ENCODE results near the gene NOLC1.

The NOLC1 gene

DNA sequence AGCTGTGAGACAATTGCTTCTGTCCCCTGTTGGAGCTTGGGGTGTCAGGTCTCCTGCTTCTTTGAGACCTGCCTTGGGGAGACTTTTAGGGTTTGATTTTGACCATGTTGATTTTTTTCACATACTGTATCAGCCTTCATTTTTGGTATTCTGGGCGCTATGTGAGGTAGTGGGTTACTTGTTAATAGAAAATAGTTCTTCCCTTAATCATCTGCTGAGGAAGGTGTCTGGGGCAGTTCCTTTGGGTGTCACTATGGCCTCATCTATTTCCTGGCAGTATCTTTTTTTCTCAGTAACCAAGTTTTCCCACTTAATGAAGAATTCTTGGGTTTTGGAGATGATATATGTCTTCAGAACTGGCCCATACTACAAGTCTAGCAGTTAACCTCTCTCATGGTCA lies 4.6 kb upstream of the NOLC1 start:
- Histone ChIP-seq H3K36me3 (ENCODE audit: insufficient read depth, low read length) (peaks cover 71% of the 10 kb centered on the region), H3K9ac (ENCODE audit: low read depth, low read length) (no peak overlapping the region), H3K4me3 (ENCODE audit: low read length) (no peak overlapping the region)

DNA sequence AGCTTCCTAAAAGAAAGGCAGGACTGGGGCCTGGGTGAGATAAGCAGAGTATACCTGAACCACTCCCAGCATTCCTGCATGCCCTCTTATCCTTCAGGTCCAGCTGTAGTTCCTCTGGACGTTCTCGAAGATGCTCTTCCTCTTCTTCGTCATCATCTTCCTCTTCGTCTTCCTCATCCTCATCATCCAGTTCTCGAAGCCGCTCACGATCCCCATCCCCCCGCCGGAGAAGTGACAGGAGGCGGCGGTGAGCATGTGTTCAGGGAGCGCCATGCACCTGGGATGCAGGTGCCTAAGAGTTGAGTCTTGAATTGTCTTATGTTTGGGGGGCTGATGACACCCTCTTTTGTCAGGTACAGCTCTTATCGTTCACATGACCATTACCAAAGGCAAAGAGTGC lies 3.9 kb upstream of the NOLC1 start:
- H3K4me3 ChIP-seq (ENCODE audit: low read length) = no peak overlapping the region
- H3K36me3 ChIP-seq (ENCODE audit: insufficient read depth, low read length) = peaks cover 65% of the 10 kb centered on the region
- no peak overlapping the region for H3K4me2 ChIP-seq (ENCODE audit: low read length)
- H3K9ac ChIP-seq (ENCODE audit: low read depth, low read length) = no peak overlapping the region
- peaks cover 13% of the 10 kb centered on the region for H3K4me1 ChIP-seq (ENCODE audit: control insufficient read depth, insufficient read depth, low read length)
- no peaks in the 10 kb centered on the region for H3K9me3 ChIP-seq (replicated peaks; ENCODE audit: low read length)
- no peaks in the 10 kb centered on the region for H3K27me3 ChIP-seq (ENCODE audit: control insufficient read depth, insufficient read depth, low read length)

More for the DNA sequence above, 4.6 kb upstream of the NOLC1 start:
- H3K9me3 ChIP-seq (replicated peaks; ENCODE audit: low read length) = no peaks in the 10 kb centered on the region
- H3K27me3 ChIP-seq (ENCODE audit: control insufficient read depth, insufficient read depth, low read length) = no peaks in the 10 kb centered on the region
- H3K4me2 ChIP-seq (ENCODE audit: low read length) = no peak overlapping the region
- H3K4me1 ChIP-seq (ENCODE audit: control insufficient read depth, insufficient read depth, low read length) = peaks cover 11% of the 10 kb centered on the region

DNA sequence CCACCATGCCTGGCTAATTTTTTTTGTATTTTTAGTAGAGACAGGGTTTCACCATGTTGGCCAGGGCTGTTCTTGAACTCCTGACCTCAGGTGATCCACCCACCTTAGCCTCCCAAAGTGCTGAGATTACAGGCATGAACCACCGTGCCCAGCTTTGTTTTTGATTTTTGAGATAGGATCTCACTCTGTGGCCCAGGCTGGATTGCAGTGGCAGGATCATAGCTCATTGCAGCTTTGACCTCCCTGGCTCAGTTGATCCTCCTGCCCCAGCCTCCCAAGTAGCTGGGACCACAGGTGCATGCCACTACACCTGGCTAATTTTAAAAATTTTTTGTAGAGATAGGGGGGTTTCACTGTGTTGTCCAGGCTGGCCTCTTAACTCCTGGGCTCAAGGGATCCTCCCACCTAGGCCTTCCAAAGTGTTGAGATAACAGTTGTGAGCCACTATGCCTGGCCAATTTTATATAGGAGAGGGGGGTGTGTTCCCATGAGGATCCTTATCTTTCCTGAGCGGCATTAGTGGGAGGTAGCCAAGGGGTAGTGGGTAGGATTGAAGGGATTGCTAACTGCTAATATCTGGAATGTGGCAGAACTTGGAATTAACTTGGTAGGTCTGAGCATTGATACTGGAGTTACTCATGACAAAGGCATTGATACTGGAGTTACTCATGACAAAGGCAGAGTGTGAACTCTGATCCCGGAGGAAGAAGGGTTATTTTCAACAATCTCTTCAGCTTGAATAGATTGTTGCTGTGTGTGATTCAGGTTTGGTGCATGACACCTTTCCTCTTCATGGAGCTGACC lies 1.0 kb upstream of the NOLC1 start:
- H3K36me3 ChIP-seq (ENCODE audit: insufficient read depth, low read length) = peaks cover 50% of the 10 kb centered on the region
- peak overlapping the region; percentile 72 for H3K9ac ChIP-seq (ENCODE audit: low read depth, low read length)
- peaks cover 16% of the 10 kb centered on the region for H3K4me1 ChIP-seq (ENCODE audit: control insufficient read depth, insufficient read depth, low read length)
- peak overlapping the region; percentile 94 for H3K4me3 ChIP-seq (ENCODE audit: low read length)
- no peaks in the 10 kb centered on the region for H3K27me3 ChIP-seq (ENCODE audit: control insufficient read depth, insufficient read depth, low read length)
- H3K4me2 ChIP-seq (ENCODE audit: low read length) = peak overlapping the region; percentile 96
- H3K9me3 ChIP-seq (replicated peaks; ENCODE audit: low read length) = no peaks in the 10 kb centered on the region

DNA sequence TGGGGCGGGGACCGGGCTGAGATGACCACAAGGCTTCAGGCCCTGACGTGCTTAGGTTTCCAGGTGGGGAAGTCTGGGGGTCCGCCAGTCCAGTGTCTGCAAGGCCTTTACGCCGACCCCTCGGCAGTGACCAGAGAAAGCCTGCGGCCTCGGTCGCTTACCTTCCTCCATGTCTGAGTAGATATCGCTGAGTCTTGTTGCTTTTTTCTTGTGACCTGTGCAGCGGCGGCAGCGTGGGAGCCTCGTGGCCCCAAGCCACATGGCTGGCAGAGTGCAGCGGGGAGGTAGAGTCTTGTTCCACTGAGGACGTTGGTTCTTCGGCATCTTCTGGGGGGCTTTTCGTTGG lies 329 bp downstream of the NOLC1 start:
- H3K4me2 ChIP-seq (ENCODE audit: low read length) = peak overlapping the region; percentile 96
- H3K4me1 ChIP-seq (ENCODE audit: control insufficient read depth, insufficient read depth, low read length) = peaks cover 16% of the 10 kb centered on the region
- H3K36me3 ChIP-seq (ENCODE audit: insufficient read depth, low read length) = peaks cover 46% of the 10 kb centered on the region
- no peaks in the 10 kb centered on the region for H3K9me3 ChIP-seq (replicated peaks; ENCODE audit: low read length)
- H3K4me3 ChIP-seq (ENCODE audit: low read length) = peak overlapping the region; percentile 94
- H3K9ac ChIP-seq (ENCODE audit: low read depth, low read length) = peak overlapping the region; percentile 95
- H3K27me3 ChIP-seq (ENCODE audit: control insufficient read depth, insufficient read depth, low read length) = no peaks in the 10 kb centered on the region

DNA sequence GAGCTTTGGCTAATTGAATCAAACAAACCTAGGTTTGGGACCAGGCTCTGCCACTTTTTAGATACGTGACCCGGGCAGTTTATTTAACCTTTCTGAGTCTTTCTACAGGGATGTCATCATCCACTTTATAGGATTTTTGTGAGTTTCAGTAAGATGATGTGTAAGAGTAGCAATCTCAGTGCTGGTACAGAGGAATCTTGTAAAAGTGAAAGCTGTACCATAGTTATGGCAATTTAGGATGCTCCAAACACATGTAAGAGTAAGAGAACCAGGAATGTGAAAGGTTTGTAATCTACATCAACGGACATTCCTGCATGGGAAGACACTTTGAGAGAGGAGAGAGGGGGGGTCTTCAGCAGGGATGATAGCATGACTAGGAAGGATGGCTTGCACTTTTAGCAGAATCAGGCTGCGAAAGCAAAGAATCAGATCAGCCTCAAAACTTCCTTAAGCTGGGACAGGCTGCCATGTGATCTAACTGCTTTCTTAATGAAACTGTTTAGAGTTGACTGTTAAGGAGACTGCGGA lies 968 bp downstream of the NOLC1 start:
- peak overlapping the region; percentile 95 for H3K9ac ChIP-seq (ENCODE audit: low read depth, low read length)
- H3K4me1 ChIP-seq (ENCODE audit: control insufficient read depth, insufficient read depth, low read length) = peaks cover 16% of the 10 kb centered on the region
- peaks cover 46% of the 10 kb centered on the region for H3K36me3 ChIP-seq (ENCODE audit: insufficient read depth, low read length)
- H3K27me3 ChIP-seq (ENCODE audit: control insufficient read depth, insufficient read depth, low read length) = no peaks in the 10 kb centered on the region
- H3K4me3 ChIP-seq (ENCODE audit: low read length) = peak overlapping the region; percentile 94
- peak overlapping the region; percentile 96 for H3K4me2 ChIP-seq (ENCODE audit: low read length)
- H3K9me3 ChIP-seq (replicated peaks; ENCODE audit: low read length) = no peaks in the 10 kb centered on the region

DNA sequence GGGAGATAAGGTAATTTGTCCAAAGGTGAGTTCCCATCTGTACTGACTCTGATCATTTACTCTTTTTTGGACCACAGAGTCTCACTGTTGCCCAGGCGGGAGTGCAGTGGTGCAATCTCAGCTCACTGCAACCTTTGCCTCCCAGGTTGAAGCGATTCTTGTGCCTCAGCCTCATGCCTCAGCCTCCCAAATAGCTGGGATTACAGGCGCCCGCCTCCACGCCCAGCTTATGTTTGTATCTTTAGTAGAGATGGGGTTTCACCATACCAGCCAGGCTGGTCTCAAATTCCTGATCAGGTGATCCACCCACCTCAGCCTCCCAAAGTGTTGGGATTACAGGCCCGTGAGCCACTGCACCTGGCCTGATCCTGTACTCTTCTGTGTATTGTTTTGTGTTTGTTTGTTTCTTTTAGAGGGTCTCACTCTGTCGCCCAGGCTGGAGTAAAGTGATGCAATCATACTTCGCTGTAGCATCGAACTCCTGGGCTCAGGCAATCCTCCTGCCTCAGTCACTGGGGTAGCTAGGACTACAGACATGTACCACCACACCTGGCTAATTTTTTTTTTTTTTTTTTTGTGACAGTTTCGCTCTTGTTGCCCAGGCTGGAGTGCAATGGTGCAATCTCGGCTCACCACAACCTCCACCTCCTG lies 2.4 kb downstream of the NOLC1 start:
- Histone ChIP-seq H3K27me3 (ENCODE audit: control insufficient read depth, insufficient read depth, low read length) (no peaks in the 10 kb centered on the region), H3K9ac (ENCODE audit: low read depth, low read length) (no peak overlapping the region), H3K4me2 (ENCODE audit: low read length) (no peak overlapping the region), H3K4me1 (ENCODE audit: control insufficient read depth, insufficient read depth, low read length) (peaks cover 21% of the 10 kb centered on the region), H3K4me3 (ENCODE audit: low read length) (no peak overlapping the region), H3K36me3 (ENCODE audit: insufficient read depth, low read length) (peaks cover 47% of the 10 kb centered on the region), H3K9me3 (replicated peaks; ENCODE audit: low read length) (no peaks in the 10 kb centered on the region)

DNA sequence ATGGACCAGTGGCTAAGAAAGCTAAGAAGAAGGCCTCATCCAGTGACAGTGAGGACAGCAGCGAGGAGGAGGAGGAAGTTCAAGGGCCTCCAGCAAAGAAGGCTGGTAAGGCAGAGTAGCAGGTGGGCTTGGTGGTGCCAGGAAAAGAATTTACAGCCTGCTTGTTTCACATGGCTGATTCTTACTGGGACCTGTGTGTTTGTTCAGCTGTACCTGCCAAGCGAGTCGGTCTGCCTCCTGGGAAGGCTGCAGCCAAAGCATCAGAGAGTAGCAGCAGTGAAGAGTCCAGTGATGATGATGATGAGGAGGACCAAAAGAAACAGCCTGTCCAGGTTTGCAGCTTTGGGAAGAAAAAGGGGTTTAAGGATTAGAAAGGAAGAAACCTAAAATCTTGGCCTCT lies 5.0 kb downstream of the NOLC1 start:
- Histone ChIP-seq H3K9me3 (replicated peaks; ENCODE audit: low read length) (no peaks in the 10 kb centered on the region), H3K27me3 (ENCODE audit: control insufficient read depth, insufficient read depth, low read length) (no peaks in the 10 kb centered on the region), H3K4me1 (ENCODE audit: control insufficient read depth, insufficient read depth, low read length) (peaks cover 10% of the 10 kb centered on the region), H3K4me2 (ENCODE audit: low read length) (no peak overlapping the region), H3K9ac (ENCODE audit: low read depth, low read length) (no peak overlapping the region), H3K4me3 (ENCODE audit: low read length) (no peak overlapping the region), H3K36me3 (ENCODE audit: insufficient read depth, low read length) (peaks cover 63% of the 10 kb centered on the region)

DNA sequence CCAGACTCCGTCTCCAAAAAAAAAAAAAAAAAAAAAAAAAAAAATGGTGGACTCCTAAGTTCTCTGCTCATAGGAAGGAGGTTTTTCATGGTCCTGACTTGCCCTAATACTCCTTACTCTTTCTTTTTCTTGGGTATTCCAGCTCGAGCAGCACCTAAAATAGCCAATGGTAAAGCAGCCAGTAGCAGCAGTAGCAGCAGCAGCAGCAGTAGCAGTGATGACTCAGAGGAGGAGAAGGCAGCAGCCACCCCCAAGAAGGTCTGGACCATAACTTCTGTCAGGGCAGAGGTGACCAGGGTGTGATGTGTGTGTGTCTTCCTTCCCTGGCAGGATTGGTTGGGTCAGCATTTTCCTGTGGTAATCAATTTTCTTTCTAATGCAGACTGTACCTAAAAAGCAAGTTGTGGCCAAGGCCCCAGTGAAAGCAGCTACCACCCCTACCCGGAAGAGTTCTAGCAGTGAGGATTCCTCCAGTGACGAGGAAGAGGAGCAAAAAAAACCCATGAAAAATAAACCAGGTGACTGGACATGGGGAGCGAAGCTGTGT lies 6.9 kb downstream of the NOLC1 start:
- Histone ChIP-seq H3K9ac (ENCODE audit: low read depth, low read length) (no peak overlapping the region), H3K4me3 (ENCODE audit: low read length) (no peak overlapping the region), H3K9me3 (replicated peaks; ENCODE audit: low read length) (no peaks in the 10 kb centered on the region), H3K4me1 (ENCODE audit: control insufficient read depth, insufficient read depth, low read length) (peaks cover 4% of the 10 kb centered on the region), H3K36me3 (ENCODE audit: insufficient read depth, low read length) (peaks cover 81% of the 10 kb centered on the region), H3K4me2 (ENCODE audit: low read length) (no peak overlapping the region), H3K27me3 (ENCODE audit: control insufficient read depth, insufficient read depth, low read length) (no peaks in the 10 kb centered on the region)

DNA sequence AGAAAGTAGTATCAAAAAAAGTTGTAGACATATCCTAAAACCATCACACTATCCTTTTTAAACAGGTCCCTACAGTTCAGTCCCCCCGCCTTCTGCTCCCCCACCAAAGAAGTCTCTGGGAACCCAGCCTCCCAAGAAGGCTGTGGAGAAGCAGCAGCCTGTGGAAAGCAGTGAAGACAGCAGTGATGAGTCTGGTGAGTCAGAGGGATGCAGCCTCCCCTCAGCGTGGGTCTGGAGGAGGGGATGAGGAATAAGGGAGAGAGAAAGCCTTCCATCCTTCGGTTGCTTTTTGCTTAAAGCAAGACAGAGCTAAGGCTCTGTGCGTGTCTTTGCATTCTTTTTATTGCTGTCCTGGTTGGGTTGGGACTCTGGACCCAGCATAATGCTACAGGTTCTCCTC lies 7.6 kb downstream of the NOLC1 start:
- Histone ChIP-seq H3K9me3 (replicated peaks; ENCODE audit: low read length) (no peaks in the 10 kb centered on the region), H3K36me3 (ENCODE audit: insufficient read depth, low read length) (peaks cover 75% of the 10 kb centered on the region), H3K9ac (ENCODE audit: low read depth, low read length) (no peak overlapping the region), H3K4me2 (ENCODE audit: low read length) (no peak overlapping the region), H3K27me3 (ENCODE audit: control insufficient read depth, insufficient read depth, low read length) (no peaks in the 10 kb centered on the region), H3K4me1 (ENCODE audit: control insufficient read depth, insufficient read depth, low read length) (peaks cover 4% of the 10 kb centered on the region), H3K4me3 (ENCODE audit: low read length) (no peak overlapping the region)

DNA sequence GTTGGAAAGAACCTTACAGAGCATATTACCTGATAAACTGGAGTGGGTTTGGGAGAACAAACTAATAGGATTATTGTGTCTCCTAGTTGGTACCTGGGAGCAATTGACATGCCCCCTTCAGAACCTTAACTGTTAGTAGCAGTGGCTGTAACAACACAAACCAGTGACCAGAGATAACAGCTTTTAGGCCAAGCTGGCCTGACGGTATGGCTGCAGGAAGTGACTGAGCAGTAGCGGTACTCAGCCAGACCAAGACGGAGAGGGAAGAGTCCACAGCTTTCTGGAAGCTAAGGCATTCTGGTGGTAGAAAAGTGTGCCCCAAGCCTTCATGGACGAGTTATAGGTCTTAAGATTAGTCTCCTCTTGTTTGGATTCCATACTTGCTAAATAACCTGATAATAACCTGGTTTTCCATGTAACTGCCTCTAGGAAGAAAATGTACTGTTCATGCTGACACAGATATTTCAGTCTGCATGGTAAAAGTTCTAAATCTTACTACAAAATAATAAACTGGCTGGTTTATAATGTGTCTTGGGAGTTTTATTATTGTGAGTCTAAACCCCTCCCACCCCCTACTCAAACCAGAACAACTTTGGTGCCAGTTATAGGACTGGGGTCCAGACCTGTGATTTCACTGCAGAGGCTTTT lies 11.3 kb downstream of the NOLC1 start:
- Histone ChIP-seq H3K27me3 (ENCODE audit: control insufficient read depth, insufficient read depth, low read length) (no peaks in the 10 kb centered on the region), H3K36me3 (ENCODE audit: insufficient read depth, low read length) (peaks cover 54% of the 10 kb centered on the region), H3K4me3 (ENCODE audit: low read length) (no peak overlapping the region), H3K4me2 (ENCODE audit: low read length) (no peak overlapping the region), H3K9me3 (replicated peaks; ENCODE audit: low read length) (no peaks in the 10 kb centered on the region), H3K9ac (ENCODE audit: low read depth, low read length) (no peak overlapping the region), H3K4me1 (ENCODE audit: control insufficient read depth, insufficient read depth, low read length) (peaks cover 4% of the 10 kb centered on the region)

DNA sequence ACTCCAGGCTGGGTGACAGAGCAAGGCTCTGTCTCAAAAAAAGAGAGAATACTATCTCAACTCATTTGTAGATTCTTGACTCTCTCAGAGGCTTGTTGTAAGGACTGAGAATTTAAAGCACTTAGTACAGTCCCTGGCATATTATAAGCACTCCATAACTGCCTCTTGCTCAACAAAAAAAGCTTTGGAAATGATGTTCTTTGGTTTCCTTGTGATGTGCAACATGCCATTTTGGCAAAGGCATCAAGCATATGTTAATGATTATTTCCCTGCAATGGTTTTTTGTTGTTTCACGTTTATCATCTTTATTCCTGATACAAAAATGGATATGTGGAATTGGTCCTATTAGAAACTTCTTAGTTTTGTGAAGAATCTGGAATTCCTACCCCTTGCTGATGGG lies 15.7 kb downstream of the NOLC1 start:
- H3K4me3 ChIP-seq (ENCODE audit: low read length) = no peak overlapping the region
- no peaks in the 10 kb centered on the region for H3K4me1 ChIP-seq (ENCODE audit: control insufficient read depth, insufficient read depth, low read length)
- no peak overlapping the region for H3K9ac ChIP-seq (ENCODE audit: low read depth, low read length)
- no peaks in the 10 kb centered on the region for H3K9me3 ChIP-seq (replicated peaks; ENCODE audit: low read length)
- H3K27me3 ChIP-seq (ENCODE audit: control insufficient read depth, insufficient read depth, low read length) = no peaks in the 10 kb centered on the region
- H3K4me2 ChIP-seq (ENCODE audit: low read length) = no peak overlapping the region
- H3K36me3 ChIP-seq (ENCODE audit: insufficient read depth, low read length) = peaks cover 12% of the 10 kb centered on the region
